Endothelial cell of umbilical vein (primary cell): ENCODE data around the gene DPM2. TPM values are rescaled to one million over a fixed set of nuclear protein-coding genes. Genes with fewer than 3 reads are reported as not detected.

Source experiments
- BruUV-seq: library from RNA; stranded (reverse); fragments of 400-500 nt; replicated peaks from 2 replicates; lab custom pipeline; 2021; lab: Mats Ljungman, UMichigan
- CTCF ChIA-PET: fragments of 300-600, 350-600 bp; sonication (Branson Sonifier 250); formaldehyde crosslinking; loops from one replicate; lab custom pipeline; 2021; ENCODE audit warnings: antibody characterized with exemption, inconsistent platforms; lab: Charles Lee
- POLR2A ChIA-PET: fragments of 300-600, 350-600 bp; sonication (Branson Sonifier 250); formaldehyde crosslinking; loops from one replicate; lab custom pipeline; 2021; ENCODE audit warnings: antibody characterized with exemption, inconsistent platforms; lab: Charles Lee
- DNase-seq: peaks from one replicate; pipeline ENCODE4 v3.0.0-alpha.2; 2011; ENCODE audit warnings: low read depth, low spot score
- FAIRE-seq: peaks from 2 replicates; lab custom pipeline; 2011; peaks lifted over from hg19 to GRCh38; lab: Jason Lieb, UNC
- H2AFZ ChIP-seq: 2 replicates; pipeline ENCODE4 v1.6.0; 2012; ENCODE audit warnings: low read depth, low read length, control low read depth, inconsistent platforms
- H3K27ac ChIP-seq: 2 replicates; pipeline ENCODE4 v1.5.1; 2011; ENCODE audit warnings: low read depth, mild to moderate bottlenecking, control low read depth, low read length, moderate library complexity; ENCODE audit not compliant: insufficient read depth
- H3K27me3 ChIP-seq, 2 experiments: 2 replicates each; pipeline versions ENCODE4 v1.6.0 to v1.6.1; 2011; ENCODE audit warnings: low read length in 2 of 2, mixed read lengths in 1 of 2; ENCODE audit not compliant: control insufficient read depth in 2 of 2, insufficient read depth in 2 of 2
- H3K36me3 ChIP-seq, 2 experiments: 2 replicates in 1 of 2; 3 replicates in 1 of 2; pipeline ENCODE4 v1.5.1; 2011; ENCODE audit warnings: low read length in 2 of 2, mild to moderate bottlenecking in 1 of 2, moderate library complexity in 1 of 2; ENCODE audit not compliant: control insufficient read depth in 2 of 2, insufficient read depth in 2 of 2; ENCODE audit errors: extremely low read depth in 1 of 2
- H3K4me1 ChIP-seq: 3 replicates; pipeline ENCODE4 v1.5.1; 2011; ENCODE audit warnings: mild to moderate bottlenecking, low read length; ENCODE audit not compliant: control insufficient read depth, insufficient read depth; ENCODE audit errors: extremely low read depth
- H3K4me2 ChIP-seq: 2 replicates; pipeline ENCODE4 v1.6.1; 2011; ENCODE audit warnings: low read length, control low read depth, mixed read lengths; ENCODE audit not compliant: insufficient read depth
- H3K4me3 ChIP-seq, 3 experiments: fragments of 200-600 bp in 1 of 3; sonication (generic), shearing (Covaris generic) in 1 of 3; replicated peaks in 1 of 3; 2 replicates each; pipeline ENCODE4 v1.5.1; 2011 to 2016; ENCODE audit warnings: control low read depth in 3 of 3, low read length in 3 of 3, mild to moderate bottlenecking in 2 of 3, inconsistent platforms in 1 of 3, low read depth in 1 of 3, moderate library complexity in 1 of 3; ENCODE audit not compliant: insufficient read depth in 1 of 3
- H3K79me2 ChIP-seq: 2 replicates; pipeline ENCODE4 v1.6.0; 2012; ENCODE audit warnings: low read length, inconsistent platforms; ENCODE audit not compliant: control insufficient read depth, insufficient read depth
- H3K9ac ChIP-seq: replicated peaks from 2 replicates; pipeline ENCODE3; 2011; ENCODE audit warnings: low read length, control low read depth; ENCODE audit not compliant: insufficient read depth; ENCODE audit errors: extremely low read depth
- H3K9me1 ChIP-seq: replicated peaks from 3 replicates; pipeline ENCODE4 v1.6.0; 2011; ENCODE audit warnings: mild to moderate bottlenecking, low read length; ENCODE audit not compliant: control insufficient read depth, insufficient read depth; ENCODE audit errors: extremely low read depth
- H3K9me3 ChIP-seq: replicated peaks from 2 replicates; pipeline ENCODE4 v1.5.1; 2012; ENCODE audit warnings: low read length, inconsistent platforms; ENCODE audit not compliant: control insufficient read depth, insufficient read depth
- H4K20me1 ChIP-seq: replicated peaks from 2 replicates; pipeline ENCODE3; 2011; ENCODE audit warnings: mild to moderate bottlenecking, low read length; ENCODE audit not compliant: control insufficient read depth, insufficient read depth; ENCODE audit errors: extremely low read depth
- CTCF ChIP-seq, 2 donors: IDR thresholded peaks; 1 replicate in 1 of 2; 2 replicates in 1 of 2; pipeline ENCODE4 v1.5.1; 2011; ENCODE audit warnings: low read length in 2 of 2, mild to moderate bottlenecking in 2 of 2, moderate library complexity in 2 of 2, control low read depth in 1 of 2, inconsistent platforms in 1 of 2, low read depth in 1 of 2; ENCODE audit not compliant: insufficient read depth in 1 of 2; ENCODE audit errors: extremely low read depth in 1 of 2
- FOS ChIP-seq: IDR thresholded peaks from 2 replicates; pipeline ENCODE4 v1.6.1; 2011; ENCODE audit warnings: mild to moderate bottlenecking, low read length, moderate library complexity, borderline replicate concordance; ENCODE audit not compliant: insufficient read depth
- GATA2 ChIP-seq: IDR thresholded peaks from 2 replicates; pipeline ENCODE4 v1.7.0; 2011; ENCODE audit warnings: low read depth, mild to moderate bottlenecking, moderate library complexity, mixed read lengths, low read length; ENCODE audit not compliant: insufficient read length, insufficient read depth
- JUN ChIP-seq: IDR thresholded peaks from 2 replicates; pipeline ENCODE4 v1.6.1; 2011; ENCODE audit warnings: borderline replicate concordance, low read depth; ENCODE audit not compliant: insufficient read length, insufficient read depth
- MAX ChIP-seq: IDR thresholded peaks from 2 replicates; pipeline ENCODE4 v1.6.1; 2011; ENCODE audit not compliant: insufficient read depth, insufficient read length
- POLR2AphosphoS5 ChIP-seq: IDR thresholded peaks from 2 replicates; pipeline ENCODE4 v1.6.1; 2012; ENCODE audit warnings: low read depth, mild to moderate bottlenecking, control low read depth, low read length, moderate library complexity; ENCODE audit not compliant: insufficient read depth
- dilution Hi-C: fragments of 300-500 bp; cut with MboI; formaldehyde crosslinking; loops from one replicate; pipeline ENCODE4 v1.15.0; 2019; ENCODE audit warnings: low sequenced_read_pairs; ENCODE audit not compliant: extremely low pct_ligation_motif_present
- intact Hi-C: fragments of 100-400 bp; cut with micrococcal nuclease; formaldehyde crosslinking; loops from one replicate; pipeline ENCODE4 v1.10.0; 2022
- polyA plus RNA-seq, 4 experiments: library from polyadenylated mRNA; depleted of rRNA in 3 of 4; stranded (reverse) in 3 of 4; unstranded in 1 of 4; fragments of >200 nt; gene quantifications; 2 replicates each; pipeline versions ENCODE4 v1.2.1 to v1.2.3, GENCODE V29; 2011 to 2012; ENCODE audit warnings: missing spikeins in 1 of 4
- total RNA-seq: library from RNA; stranded (reverse); gene quantifications from 2 replicates; pipeline ENCODE4 v1.2.3, GENCODE V29; 2021

The DPM2 gene
- total and polyA plus RNA-seq, 2 donors (not counting 3 experiments of a cell fraction or from before 2014, with no cell fraction given) = 47.9 to 63.9 TPM

GRCh38 chr9:127928676-127929624, 8.7 kb downstream of the DPM2 start:
- no peak for FAIRE-seq
- Histone ChIP-seq H3K4me2 (no peak overlapping the region), H3K9me3 (no peaks in the 10 kb centered on the region), H4K20me1 (no peaks in the 10 kb centered on the region), H3K27me3 (peaks cover 3 to 6% of the 10 kb centered on the region in 2 experiments), H3K9me1 (no peaks in the 10 kb centered on the region), H3K27ac (no peak overlapping the region), H3K9ac (no peak overlapping the region), H3K4me1 (peaks cover 17% of the 10 kb centered on the region), H2AFZ (no peak overlapping the region), H3K4me3 (no peak overlapping the region), H3K79me2 (no peaks in the 10 kb centered on the region), H3K36me3 (no peaks in the 10 kb centered on the region)
- BruUV-seq = no TSS peak
- DNase-seq = no peak
- CTCF ChIA-PET = interaction anchor here (1.2 to 2.4 kb wide), 3 partner anchors 10 to 106 kb away, joined by 3 to 9 read pairs (median 5); no protein-coding TSS in a partner anchor
- intact Hi-C loops (no loop called here), dilution Hi-C loops (no loop called here)
- no peak for TF ChIP-seq CTCF (IDR thresholded peaks at IDR 0.05; ENCODE audit: extremely low read depth in 1 of 2, insufficient read depth in 1 of 2, low read depth in 1 of 2, low read length in 2 of 2)
- POLR2A ChIA-PET = no interaction called here

GRCh38 chr9:127927988-127928675, 9.5 kb downstream of the DPM2 start:
- H3K27me3 ChIP-seq = peaks cover 3 to 6% of the 10 kb centered on the region in 2 experiments
- no peak overlapping the region for H3K4me3 ChIP-seq
- H3K27ac ChIP-seq = no peak overlapping the region
- H4K20me1 ChIP-seq = no peaks in the 10 kb centered on the region
- H3K36me3 ChIP-seq = no peaks in the 10 kb centered on the region
- FAIRE-seq (no peak), DNase-seq (no peak)
- peaks cover 17% of the 10 kb centered on the region for H3K4me1 ChIP-seq
- H2AFZ ChIP-seq = no peak overlapping the region
- ChIA-PET CTCF (interaction anchor here (0.6 to 2.4 kb wide), 3 partner anchors 15 to 107 kb away, joined by 3 to 9 read pairs (median 5); no protein-coding TSS in a partner anchor), POLR2A (no interaction called here)
- no peaks in the 10 kb centered on the region for H3K79me2 ChIP-seq
- dilution Hi-C loops (no loop called here), intact Hi-C loops (no loop called here)
- H3K4me2 ChIP-seq = no peak overlapping the region
- H3K9me3 ChIP-seq = no peaks in the 10 kb centered on the region
- TF ChIP-seq GATA2 (no peak), FOS (no peak), JUN (no peak), MAX (no peak), CTCF (IDR thresholded peaks at IDR 0.05; ENCODE audit: extremely low read depth in 1 of 2, insufficient read depth in 1 of 2, low read depth in 1 of 2, low read length in 2 of 2) (no peak), POLR2AphosphoS5 (no peak)
- H3K9ac ChIP-seq = no peak overlapping the region
- no peaks in the 10 kb centered on the region for H3K9me1 ChIP-seq
- no TSS peak for BruUV-seq
